GM10266 (cell line): ENCODE measurements around the gene TSHZ1.

Source experiments
- DNase-seq: peaks from one replicate; pipeline ENCODE4 v3.0.0; 2012; ENCODE audit errors: extremely low spot score
- CTCF ChIP-seq: IDR thresholded peaks from 2 replicates; pipeline ENCODE4 v1.5.1; 2012; ENCODE audit warnings: mild to moderate bottlenecking, low read depth; ENCODE audit not compliant: control insufficient read depth, insufficient read depth; ENCODE audit errors: missing control alignments

TSHZ1 gene

GRCh38 chr18:75206452-75207309 is 3.9 kb upstream of the TSHZ1 start:
- DNase-seq, result no peak
- no peak for TF ChIP-seq CTCF

- DNase-seq, result peak; percentile 65
- TF ChIP-seq CTCF, result no peak
These were observed 3.1 kb upstream of the TSHZ1 start for GRCh38 chr18:75207310-75208154.

- no peak for TF ChIP-seq CTCF
- DNase-seq, result peak; percentile 64
These were observed 2.3 kb upstream of the TSHZ1 start for GRCh38 chr18:75208155-75208835.

GRCh38 chr18:75208836-75209128 is 1.8 kb upstream of the TSHZ1 start:
- DNase-seq, result no peak
- TF ChIP-seq CTCF, result no peak

GRCh38 chr18:75209129-75209950 is 1.3 kb upstream of the TSHZ1 start, which contains the start of gene PTGR3:
TSS of gene PTGR3 (minus strand) at chr18:75209139. CDS start at chr18:75209058, 81 bp downstream.
- peak; percentile 92 for DNase-seq
- TF ChIP-seq CTCF, result no peak

- DNase-seq, result peak; percentile 48
- no peak for TF ChIP-seq CTCF
These were observed 692 bp upstream of the TSHZ1 start for GRCh38 chr18:75209951-75210258.
